ENCODE data around the gene USP53.
"Not testable (repeated sequence)": the region's sequence is repeated elsewhere in the genome, so short reads cannot be mapped to it uniquely, and the experiment has no call there.

Gene USP53

DNA sequence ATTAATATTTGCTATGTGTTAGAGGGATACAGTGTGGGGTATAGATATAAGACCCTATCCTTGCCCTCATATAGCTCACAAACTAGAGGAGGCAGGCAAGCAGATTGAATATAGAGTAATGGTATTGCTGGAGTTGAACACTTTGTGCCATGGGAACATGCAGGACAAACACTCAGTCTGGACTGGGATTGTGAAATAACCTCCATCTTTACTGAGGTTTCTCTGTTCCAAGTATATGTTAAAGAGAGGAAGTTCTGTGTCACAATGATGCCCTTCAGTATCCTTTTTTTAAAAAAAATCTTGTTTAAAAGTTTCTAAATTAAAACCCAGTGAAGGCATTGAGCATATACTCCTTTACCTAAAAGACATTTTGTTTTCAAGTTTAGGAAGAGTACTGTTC lies 100.7 kb downstream of the USP53 start:
- Histone ChIP-seq H3K79me2 (ENCODE audit: control insufficient read depth, insufficient read depth, low read length, unreplicated experiment) (no peaks in the 10 kb centered on the region), H3K4me1 (ENCODE audit: control insufficient read depth, insufficient read depth, low read length, unreplicated experiment) (peaks cover 22% of the 10 kb centered on the region), H3K27me3 (ENCODE audit: insufficient read depth, low read length) (no peaks in the 10 kb centered on the region), H3K4me3 (ENCODE audit: low read depth, low read length) (no peak overlapping the region), H2AFZ (ENCODE audit: low read length, unreplicated experiment) (no peak overlapping the region), H3K27ac (ENCODE audit: low read depth, low read length) (no peak overlapping the region), H3K36me3 (ENCODE audit: insufficient read depth, low read length) (no peaks in the 10 kb centered on the region)

DNA sequence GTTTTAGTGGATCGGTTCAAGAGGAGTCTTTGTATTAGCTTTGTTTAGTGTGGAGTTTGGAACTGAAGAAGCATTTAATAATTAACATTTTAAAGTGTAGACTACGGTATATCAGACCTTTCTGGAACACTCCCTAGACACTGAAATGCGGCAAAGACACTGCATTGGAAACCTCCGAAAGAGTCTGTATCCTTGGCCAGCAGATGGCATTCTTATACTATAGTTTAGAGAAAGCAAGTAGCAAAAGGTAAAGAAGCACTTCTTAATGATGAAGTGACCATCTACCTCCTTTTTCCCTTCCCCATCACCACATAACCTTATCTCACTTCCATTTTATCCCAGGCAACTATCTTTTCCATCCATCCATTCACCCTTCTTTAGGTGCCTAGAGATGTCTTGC lies 101.8 kb downstream of the USP53 start:
- no peak overlapping the region for H3K27ac ChIP-seq (ENCODE audit: low read depth, low read length)
- no peak overlapping the region for H2AFZ ChIP-seq (ENCODE audit: low read length, unreplicated experiment)
- H3K4me1 ChIP-seq (ENCODE audit: control insufficient read depth, insufficient read depth, low read length, unreplicated experiment): peaks cover 22% of the 10 kb centered on the region
- H3K27me3 ChIP-seq (ENCODE audit: insufficient read depth, low read length): no peaks in the 10 kb centered on the region
- H3K4me3 ChIP-seq (ENCODE audit: low read depth, low read length): no peak overlapping the region
- no peaks in the 10 kb centered on the region for H3K79me2 ChIP-seq (ENCODE audit: control insufficient read depth, insufficient read depth, low read length, unreplicated experiment)
- no peaks in the 10 kb centered on the region for H3K36me3 ChIP-seq (ENCODE audit: insufficient read depth, low read length)

DNA sequence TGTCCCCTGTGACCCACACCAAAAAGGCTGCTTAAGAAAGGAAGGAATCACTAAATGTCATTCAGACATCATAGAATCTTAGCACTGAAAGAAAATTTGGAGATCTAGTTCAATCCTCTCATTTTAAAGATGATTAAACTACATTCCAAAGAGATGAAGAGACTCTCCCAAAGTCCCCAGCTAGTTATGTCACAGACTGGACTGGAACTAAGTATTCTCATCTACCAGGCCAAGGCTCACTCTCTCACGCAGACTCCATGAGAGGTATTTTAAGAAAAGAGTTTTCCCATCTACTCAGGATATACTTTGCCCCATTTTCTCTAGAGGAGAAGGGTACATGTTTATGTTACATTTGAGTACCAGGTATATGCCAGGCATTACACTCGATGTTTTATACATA lies 102.5 kb downstream of the USP53 start:
- peaks cover 22% of the 10 kb centered on the region for H3K4me1 ChIP-seq (ENCODE audit: control insufficient read depth, insufficient read depth, low read length, unreplicated experiment)
- no peaks in the 10 kb centered on the region for H3K79me2 ChIP-seq (ENCODE audit: control insufficient read depth, insufficient read depth, low read length, unreplicated experiment)
- no peaks in the 10 kb centered on the region for H3K36me3 ChIP-seq (ENCODE audit: insufficient read depth, low read length)
- H3K27ac ChIP-seq (ENCODE audit: low read depth, low read length): peak overlapping the region; percentile 41
- H2AFZ ChIP-seq (ENCODE audit: low read length, unreplicated experiment): peak overlapping the region; percentile 52
- no peaks in the 10 kb centered on the region for H3K27me3 ChIP-seq (ENCODE audit: insufficient read depth, low read length)
- no peak overlapping the region for H3K4me3 ChIP-seq (ENCODE audit: low read depth, low read length)

DNA sequence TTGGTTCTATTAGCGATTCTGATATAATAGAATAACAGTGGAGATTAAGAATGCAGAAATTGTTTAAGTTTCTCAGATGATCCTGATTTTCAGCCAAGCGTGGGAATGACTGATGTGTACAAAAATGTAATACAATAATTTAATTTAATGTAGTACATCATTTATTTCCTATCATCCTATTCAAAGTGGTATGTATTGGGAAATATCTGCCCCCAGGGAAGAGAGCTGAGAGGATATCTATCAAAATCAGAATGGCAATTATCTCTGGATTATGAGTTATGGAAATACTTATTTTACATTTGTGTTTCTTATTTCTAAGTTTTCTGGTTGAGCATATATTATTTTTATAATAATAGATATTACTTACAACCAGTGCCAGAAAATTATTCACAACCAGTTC lies 105.5 kb downstream of the USP53 start:
- Histone ChIP-seq H3K27me3 (ENCODE audit: insufficient read depth, low read length) (no peaks in the 10 kb centered on the region), H3K36me3 (ENCODE audit: insufficient read depth, low read length) (no peaks in the 10 kb centered on the region), H3K4me1 (ENCODE audit: control insufficient read depth, insufficient read depth, low read length, unreplicated experiment) (peaks cover 13% of the 10 kb centered on the region), H3K4me3 (ENCODE audit: low read depth, low read length) (no peak overlapping the region), H2AFZ (ENCODE audit: low read length, unreplicated experiment) (no peak overlapping the region), H3K27ac (ENCODE audit: low read depth, low read length) (no peak overlapping the region), H3K79me2 (ENCODE audit: control insufficient read depth, insufficient read depth, low read length, unreplicated experiment) (no peaks in the 10 kb centered on the region)

DNA sequence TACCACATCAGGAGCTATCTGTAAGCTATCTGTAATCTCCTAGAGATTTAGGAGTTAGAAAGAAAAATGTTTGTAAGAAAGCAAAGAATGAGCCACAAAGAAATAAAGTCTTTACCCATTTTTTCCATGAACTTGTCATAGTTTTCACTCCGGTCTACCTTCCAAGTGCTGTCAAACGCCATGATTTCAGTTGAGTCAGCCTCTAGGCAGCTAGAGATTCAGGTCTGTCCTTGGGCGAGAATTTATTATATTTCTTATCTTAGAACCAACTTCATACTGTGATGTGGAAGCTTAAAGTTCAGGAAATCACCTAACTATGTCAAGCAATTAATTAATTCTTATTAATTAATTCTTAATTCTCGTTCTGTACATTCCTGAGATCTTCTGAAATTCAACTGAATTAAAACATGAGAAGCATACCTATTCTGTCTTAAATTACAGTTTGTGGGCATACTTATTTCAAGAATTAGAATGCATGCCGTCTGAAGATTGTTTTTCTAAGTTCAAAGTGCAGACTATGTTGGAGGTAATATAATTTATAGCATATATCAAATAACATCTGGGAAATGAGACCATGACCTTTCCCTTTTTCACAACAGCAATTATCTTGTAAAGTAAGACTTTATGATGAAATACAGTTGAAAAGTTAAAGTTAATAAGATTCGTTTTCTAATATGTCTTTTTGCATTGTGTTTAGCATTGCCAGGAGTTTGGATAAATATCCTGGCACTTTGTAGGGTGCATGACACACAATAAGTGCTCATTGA lies 109.6 kb downstream of the USP53 start, which contains the start of gene FABP2:
TSS of gene FABP2 (minus strand) at position 218 of the 767 bp plus-strand sequence. CDS start at position 182, 36 bp downstream.
- no peak within 1 kb of the TSS for H3K27ac ChIP-seq (ENCODE audit: low read depth, low read length)
- no peaks in the 10 kb centered on the region for H3K36me3 ChIP-seq (ENCODE audit: insufficient read depth, low read length)
- no peaks in the 10 kb centered on the region for H3K79me2 ChIP-seq (ENCODE audit: control insufficient read depth, insufficient read depth, low read length, unreplicated experiment)
- H2AFZ ChIP-seq (ENCODE audit: low read length, unreplicated experiment): no peak within 1 kb of the TSS
- no peaks in the 10 kb centered on the region for H3K4me1 ChIP-seq (ENCODE audit: control insufficient read depth, insufficient read depth, low read length, unreplicated experiment)
- H3K27me3 ChIP-seq (ENCODE audit: insufficient read depth, low read length): no peaks in the 10 kb centered on the region
- no peak within 1 kb of the TSS for H3K4me3 ChIP-seq (ENCODE audit: low read depth, low read length)

DNA sequence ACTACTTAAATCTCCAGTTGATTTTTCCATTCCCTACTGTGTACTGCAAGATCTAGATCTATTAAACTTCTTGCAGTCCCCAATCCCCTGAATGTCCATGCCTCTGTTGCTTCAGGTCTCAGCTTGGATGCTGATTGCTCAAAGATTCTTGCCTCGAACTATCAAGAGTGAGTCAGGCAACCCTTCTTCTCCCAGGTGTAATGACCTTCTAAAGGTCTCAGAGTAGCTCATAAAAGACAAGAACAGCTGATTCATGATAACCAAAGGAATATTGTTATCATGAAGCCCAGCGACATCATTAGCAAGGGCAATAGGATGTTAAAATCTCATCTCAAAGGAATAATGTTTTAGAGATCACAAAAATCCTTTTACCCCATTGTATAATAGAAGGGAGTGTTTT lies 116.2 kb downstream of the USP53 start:
- no peaks in the 10 kb centered on the region for H3K27me3 ChIP-seq (ENCODE audit: insufficient read depth, low read length)
- H2AFZ ChIP-seq (ENCODE audit: low read length, unreplicated experiment): no peak overlapping the region
- no peaks in the 10 kb centered on the region for H3K79me2 ChIP-seq (ENCODE audit: control insufficient read depth, insufficient read depth, low read length, unreplicated experiment)
- H3K4me1 ChIP-seq (ENCODE audit: control insufficient read depth, insufficient read depth, low read length, unreplicated experiment): no peaks in the 10 kb centered on the region
- no peak overlapping the region for H3K27ac ChIP-seq (ENCODE audit: low read depth, low read length)
- H3K36me3 ChIP-seq (ENCODE audit: insufficient read depth, low read length): no peaks in the 10 kb centered on the region
- H3K4me3 ChIP-seq (ENCODE audit: low read depth, low read length): no peak overlapping the region

DNA sequence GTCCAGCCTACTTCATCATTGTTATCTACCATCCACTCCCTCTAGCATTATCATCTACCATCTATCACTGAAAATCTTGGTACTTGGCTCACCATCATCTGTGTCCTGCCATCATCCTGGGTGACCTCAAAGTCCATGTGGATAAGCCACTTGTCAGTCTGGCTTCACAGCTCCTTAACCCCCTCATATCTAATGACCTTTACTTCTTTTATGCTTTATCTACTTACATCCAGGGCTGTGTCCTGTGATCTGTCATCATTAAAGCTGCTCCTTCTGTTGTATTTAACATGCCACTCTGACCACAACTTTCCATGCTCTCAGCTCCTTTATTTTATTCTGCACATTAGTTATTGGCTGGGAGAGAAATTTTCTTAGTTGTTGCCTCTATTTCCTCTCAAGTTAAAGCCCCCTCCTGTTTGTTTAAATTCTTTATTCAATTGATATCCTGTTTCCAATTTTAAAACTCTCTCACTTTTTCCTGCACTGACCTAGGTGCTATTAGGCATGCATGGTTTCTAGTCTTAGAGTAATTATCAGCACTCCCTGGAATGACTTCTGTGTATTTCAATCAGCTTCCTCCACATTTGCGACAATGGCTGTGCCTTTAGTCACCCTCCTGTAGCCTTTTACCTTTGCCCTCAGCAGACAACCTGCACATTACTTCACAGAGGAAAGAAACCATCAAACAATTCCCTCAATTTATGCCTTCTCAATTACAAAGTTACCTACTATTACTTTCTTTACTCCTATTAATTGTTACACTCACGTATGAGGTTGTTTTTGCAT lies 117.5 kb downstream of the USP53 start:
- Histone ChIP-seq H3K27me3 (ENCODE audit: insufficient read depth, low read length) (no peaks in the 10 kb centered on the region), H3K4me3 (ENCODE audit: low read depth, low read length) (no peak overlapping the region), H3K27ac (ENCODE audit: low read depth, low read length) (no peak overlapping the region), H3K36me3 (ENCODE audit: insufficient read depth, low read length) (no peaks in the 10 kb centered on the region), H3K79me2 (ENCODE audit: control insufficient read depth, insufficient read depth, low read length, unreplicated experiment) (no peaks in the 10 kb centered on the region), H2AFZ (ENCODE audit: low read length, unreplicated experiment) (no peak overlapping the region), H3K4me1 (ENCODE audit: control insufficient read depth, insufficient read depth, low read length, unreplicated experiment) (no peaks in the 10 kb centered on the region)

DNA sequence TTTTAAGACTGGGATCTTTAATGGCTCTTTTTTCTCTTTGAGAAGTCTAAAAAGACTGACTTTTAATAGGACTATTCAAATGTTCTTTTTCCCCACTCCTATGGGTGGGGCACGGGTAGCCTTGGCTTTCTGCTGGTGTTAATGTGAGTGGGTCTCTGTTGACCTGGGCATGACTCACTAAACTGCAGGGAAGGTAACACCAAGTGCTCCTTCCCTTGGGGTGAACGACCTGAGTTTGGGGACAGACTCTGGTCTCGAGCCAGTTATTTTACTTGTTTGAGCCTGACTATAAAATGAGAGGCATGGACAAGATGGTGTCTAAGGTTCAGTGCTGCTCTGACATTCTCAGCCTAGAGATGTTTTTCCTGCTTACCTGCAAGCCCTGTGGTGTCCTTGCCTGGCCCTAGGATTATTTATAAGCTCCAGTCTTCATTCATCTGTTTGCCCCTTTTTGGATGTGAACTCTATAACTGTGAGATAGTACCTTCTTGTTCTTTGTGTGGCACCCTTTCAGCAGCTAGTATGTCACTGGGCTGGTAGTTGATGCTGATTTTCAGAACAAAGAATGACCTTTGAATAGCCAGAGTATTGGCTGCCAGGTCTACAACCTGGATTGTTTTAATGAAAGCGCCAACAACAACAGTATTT lies 123.9 kb downstream of the USP53 start:
- H2AFZ ChIP-seq (ENCODE audit: low read length, unreplicated experiment); H3K4me1 ChIP-seq (ENCODE audit: control insufficient read depth, insufficient read depth, low read length, unreplicated experiment); H3K79me2 ChIP-seq (ENCODE audit: control insufficient read depth, insufficient read depth, low read length, unreplicated experiment); H3K4me3 ChIP-seq (ENCODE audit: low read depth, low read length); H3K36me3 ChIP-seq (ENCODE audit: insufficient read depth, low read length); H3K27ac ChIP-seq (ENCODE audit: low read depth, low read length); H3K27me3 ChIP-seq (ENCODE audit: insufficient read depth, low read length): not testable (repeated sequence)

DNA sequence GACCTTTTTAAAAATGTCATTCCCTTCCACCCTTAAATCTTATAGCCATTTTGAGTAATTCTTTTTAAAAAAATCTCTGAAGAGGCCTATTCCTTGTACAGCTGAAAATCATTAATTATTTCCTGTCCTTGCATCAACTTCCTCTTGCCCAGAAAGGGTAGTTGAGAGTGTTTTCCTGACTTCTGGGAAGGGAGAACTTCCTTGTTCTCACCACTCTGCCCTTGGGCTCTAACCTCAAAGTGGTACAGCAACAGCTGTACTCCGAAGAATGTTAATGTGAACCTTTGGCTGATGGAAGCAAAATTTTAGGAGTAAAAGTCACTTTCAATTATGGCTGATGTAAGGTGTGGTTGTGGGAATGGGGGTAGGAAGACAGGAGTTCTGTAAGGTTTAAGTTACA lies 124.5 kb downstream of the USP53 start:
- Histone ChIP-seq H3K4me3 (ENCODE audit: low read depth, low read length) (no peak overlapping the region), H3K27ac (ENCODE audit: low read depth, low read length) (no peak overlapping the region), H3K4me1 (ENCODE audit: control insufficient read depth, insufficient read depth, low read length, unreplicated experiment) (no peaks in the 10 kb centered on the region), H2AFZ (ENCODE audit: low read length, unreplicated experiment) (no peak overlapping the region), H3K27me3 (ENCODE audit: insufficient read depth, low read length) (no peaks in the 10 kb centered on the region), H3K36me3 (ENCODE audit: insufficient read depth, low read length) (no peaks in the 10 kb centered on the region), H3K79me2 (ENCODE audit: control insufficient read depth, insufficient read depth, low read length, unreplicated experiment) (no peaks in the 10 kb centered on the region)

DNA sequence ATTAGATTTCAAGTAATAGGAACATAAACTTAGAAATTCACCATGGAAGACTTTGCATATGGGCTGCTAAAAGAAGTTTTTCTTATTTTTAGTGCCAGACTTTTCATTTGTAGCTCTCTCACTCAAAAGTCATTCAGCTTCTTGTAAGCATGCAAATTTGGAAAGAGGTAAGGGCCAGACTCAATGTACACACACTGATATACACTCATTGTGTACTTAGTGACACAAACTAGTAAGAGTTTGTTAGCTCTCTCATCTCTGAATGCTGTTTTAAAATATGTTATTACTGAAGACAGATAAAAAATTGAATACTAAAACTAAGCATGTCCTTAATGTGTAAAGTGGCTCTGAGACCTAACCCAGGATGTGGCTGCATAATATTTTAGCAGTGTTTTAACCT lies 127.4 kb downstream of the USP53 start:
- H3K4me1 ChIP-seq (ENCODE audit: control insufficient read depth, insufficient read depth, low read length, unreplicated experiment); H3K27me3 ChIP-seq (ENCODE audit: insufficient read depth, low read length); H2AFZ ChIP-seq (ENCODE audit: low read length, unreplicated experiment); H3K27ac ChIP-seq (ENCODE audit: low read depth, low read length); H3K4me3 ChIP-seq (ENCODE audit: low read depth, low read length); H3K36me3 ChIP-seq (ENCODE audit: insufficient read depth, low read length); H3K79me2 ChIP-seq (ENCODE audit: control insufficient read depth, insufficient read depth, low read length, unreplicated experiment): not testable (repeated sequence)
